Smooth muscle cell (in vitro differentiated cells): ENCODE data around the gene SHROOM1. TPM values are rescaled to one million over a fixed set of nuclear protein-coding genes. Genes with fewer than 3 reads are reported as not detected.
A peak's percentile ranks its signal among the peaks of the same experiment; 100 is the strongest.

ENCODE experiments used
- DNase-seq: peaks from one replicate; lab custom pipeline; 2025; ENCODE audit not compliant: unreplicated experiment; lab: John Stamatoyannopoulos, UW
- H2AFZ ChIP-seq: fragments of 200-600 bp; sonication (generic); 2 replicates; pipeline ENCODE4 v1.6.0; 2016; ENCODE audit warnings: antibody characterized with exemption, low read depth, mild to moderate bottlenecking
- H3F3A ChIP-seq: fragments of 200-600 bp; sonication (generic); 2 replicates; pipeline ENCODE4 v1.6.0; 2017; ENCODE audit warnings: antibody characterized with exemption, low read depth
- H3K27ac ChIP-seq: fragments of 200-600 bp; sonication (generic); 2 replicates; pipeline ENCODE4 v1.5.1; 2016; ENCODE audit warnings: low read depth, mild to moderate bottlenecking
- H3K27me3 ChIP-seq: fragments of 200-600 bp; sonication (generic); 2 replicates; pipeline ENCODE4 v1.6.1; 2016; ENCODE audit warnings: low read depth, mild to moderate bottlenecking
- H3K36me3 ChIP-seq: fragments of 200-600 bp; sonication (generic); 2 replicates; pipeline ENCODE4 v1.5.1; 2016; ENCODE audit warnings: low read depth
- H3K4me1 ChIP-seq: fragments of 200-600 bp; sonication (generic); 2 replicates; pipeline ENCODE4 v1.5.1; 2016; ENCODE audit warnings: low read depth
- H3K4me2 ChIP-seq: fragments of 200-600 bp; sonication (generic); 2 replicates; pipeline ENCODE4 v1.6.0; 2016; ENCODE audit warnings: mild to moderate bottlenecking
- H3K4me3 ChIP-seq: fragments of 200-600 bp; sonication (generic); 2 replicates; pipeline ENCODE4 v1.5.1; 2016; ENCODE audit warnings: mild to moderate bottlenecking
- H3K79me2 ChIP-seq: fragments of 200-600 bp; sonication (generic); 2 replicates; pipeline ENCODE4 v1.6.0; 2016; ENCODE audit warnings: low read depth, mild to moderate bottlenecking
- H3K9ac ChIP-seq: fragments of 200-600 bp; sonication (generic); 2 replicates; pipeline ENCODE4 v1.6.0; 2016; ENCODE audit warnings: low read depth
- H3K9me3 ChIP-seq: fragments of 200-600 bp; sonication (generic); replicated peaks from 2 replicates; pipeline ENCODE4 v1.5.1; 2016; ENCODE audit warnings: low read depth
- H4K20me1 ChIP-seq: fragments of 200-600 bp; sonication (generic); 2 replicates; pipeline ENCODE4 v1.6.0; 2016; ENCODE audit warnings: low read depth
- WGBS: methylation state at CpG from one replicate; pipeline ENCODE4 v1.1.7; 2016; ENCODE audit warnings: low lambda C conversion rate; 5-methylcytosine and 5-hydroxymethylcytosine counted together
- polyA plus RNA-seq: library from polyadenylated mRNA; unstranded; fragments of >200 nt; fragmentation: Nextera tagmentation; extraction: Ambion mirVana; gene quantifications from 2 replicates; pipeline ENCODE4 v1.2.1, GENCODE V29; 2016
- total RNA-seq: library from RNA; depleted of rRNA; stranded (reverse); fragments of >200 nt; gene quantifications from 2 replicates; pipeline ENCODE4 v1.2.3, GENCODE V29; 2014
- TF ChIP-seq, protein P1 (sequence below): fragments of 200-600 bp; sonication (generic); IDR thresholded peaks from 2 replicates; pipeline ENCODE4 v1.5.1; 2017; ENCODE audit warnings: borderline replicate concordance, mild to moderate bottlenecking, antibody characterized with exemption; ENCODE audit not compliant: insufficient read depth, poor library complexity, severe bottlenecking

SHROOM1 gene
- total and polyA plus RNA-seq, 2 experiments from 2014 or later: 5.9 to 12.0 TPM

- Histone ChIP-seq H3K27ac (no peak overlapping the region), H4K20me1 (no peaks in the 10 kb centered on the region), H3K36me3 (no peaks in the 10 kb centered on the region), H3K79me2 (no peaks in the 10 kb centered on the region), H3K4me2 (peak overlapping the region; percentile 45), H2AFZ (peak overlapping the region; percentile 61), H3K9ac (no peak overlapping the region), H3K4me1 (peaks cover 4% of the 10 kb centered on the region), H3K4me3 (no peak overlapping the region), H3K27me3 (no peaks in the 10 kb centered on the region), H3K9me3 (no peaks in the 10 kb centered on the region), H3F3A (no peaks in the 10 kb centered on the region)
- no peak for DNase-seq
- 31% methylated on average over 4 of the region's 4 CpGs for WGBS
- TF ChIP-seq, protein P1, sequence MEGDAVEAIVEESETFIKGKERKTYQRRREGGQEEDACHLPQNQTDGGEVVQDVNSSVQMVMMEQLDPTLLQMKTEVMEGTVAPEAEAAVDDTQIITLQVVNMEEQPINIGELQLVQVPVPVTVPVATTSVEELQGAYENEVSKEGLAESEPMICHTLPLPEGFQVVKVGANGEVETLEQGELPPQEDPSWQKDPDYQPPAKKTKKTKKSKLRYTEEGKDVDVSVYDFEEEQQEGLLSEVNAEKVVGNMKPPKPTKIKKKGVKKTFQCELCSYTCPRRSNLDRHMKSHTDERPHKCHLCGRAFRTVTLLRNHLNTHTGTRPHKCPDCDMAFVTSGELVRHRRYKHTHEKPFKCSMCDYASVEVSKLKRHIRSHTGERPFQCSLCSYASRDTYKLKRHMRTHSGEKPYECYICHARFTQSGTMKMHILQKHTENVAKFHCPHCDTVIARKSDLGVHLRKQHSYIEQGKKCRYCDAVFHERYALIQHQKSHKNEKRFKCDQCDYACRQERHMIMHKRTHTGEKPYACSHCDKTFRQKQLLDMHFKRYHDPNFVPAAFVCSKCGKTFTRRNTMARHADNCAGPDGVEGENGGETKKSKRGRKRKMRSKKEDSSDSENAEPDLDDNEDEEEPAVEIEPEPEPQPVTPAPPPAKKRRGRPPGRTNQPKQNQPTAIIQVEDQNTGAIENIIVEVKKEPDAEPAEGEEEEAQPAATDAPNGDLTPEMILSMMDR: no peak
Observed at GRCh38 chr5:132782101-132782500, 48.3 kb downstream of the SHROOM1 start.

GRCh38 chr5:132781029-132781428 is 49.4 kb downstream of the SHROOM1 start:
- Histone ChIP-seq H3K9ac (no peak overlapping the region), H4K20me1 (no peaks in the 10 kb centered on the region), H3K79me2 (peaks cover 8% of the 10 kb centered on the region), H3K36me3 (no peaks in the 10 kb centered on the region), H3K27me3 (no peaks in the 10 kb centered on the region), H3F3A (no peaks in the 10 kb centered on the region), H2AFZ (no peak overlapping the region), H3K4me2 (no peak overlapping the region), H3K4me3 (no peak overlapping the region), H3K27ac (no peak overlapping the region), H3K4me1 (peaks cover 6% of the 10 kb centered on the region), H3K9me3 (no peaks in the 10 kb centered on the region)
- WGBS: 94% methylated on average over 4 of the region's 4 CpGs
- no peak for DNase-seq
- TF ChIP-seq, protein P1: no peak

DNA sequence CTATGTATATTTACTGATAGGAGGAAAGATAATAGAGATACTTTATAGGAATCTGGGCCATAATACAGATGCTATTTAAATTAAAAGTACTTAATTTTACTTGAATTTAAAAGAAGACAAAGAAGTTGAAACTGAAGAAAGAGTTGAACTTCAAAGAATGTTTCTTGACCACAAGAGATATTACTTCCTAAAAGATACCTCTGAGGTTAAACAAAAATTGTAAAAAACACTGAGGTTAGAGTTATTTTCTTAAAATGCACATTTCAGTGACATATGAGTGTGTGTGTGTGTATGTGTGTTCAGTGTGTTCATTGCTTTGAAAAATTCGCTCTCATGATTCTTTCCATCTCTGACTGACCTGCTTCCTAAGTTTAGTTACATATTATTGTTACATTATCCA is 49.9 kb downstream of the SHROOM1 start:
- peaks cover 10% of the 10 kb centered on the region for H3K4me1 ChIP-seq
- peaks cover 12% of the 10 kb centered on the region for H3K79me2 ChIP-seq
- H3F3A ChIP-seq: no peaks in the 10 kb centered on the region
- no peak overlapping the region for H3K27ac ChIP-seq
- H3K36me3 ChIP-seq: no peaks in the 10 kb centered on the region
- no peak overlapping the region for H3K4me2 ChIP-seq
- no peak overlapping the region for H3K9ac ChIP-seq
- TF ChIP-seq, protein P1: no peak
- H3K9me3 ChIP-seq: no peaks in the 10 kb centered on the region
- peaks cover 2% of the 10 kb centered on the region for H4K20me1 ChIP-seq
- DNase-seq: no peak
- WGBS: 91% methylated on average over 1 of the region's 1 CpG
- no peaks in the 10 kb centered on the region for H3K27me3 ChIP-seq
- no peak overlapping the region for H2AFZ ChIP-seq
- no peak overlapping the region for H3K4me3 ChIP-seq

DNA sequence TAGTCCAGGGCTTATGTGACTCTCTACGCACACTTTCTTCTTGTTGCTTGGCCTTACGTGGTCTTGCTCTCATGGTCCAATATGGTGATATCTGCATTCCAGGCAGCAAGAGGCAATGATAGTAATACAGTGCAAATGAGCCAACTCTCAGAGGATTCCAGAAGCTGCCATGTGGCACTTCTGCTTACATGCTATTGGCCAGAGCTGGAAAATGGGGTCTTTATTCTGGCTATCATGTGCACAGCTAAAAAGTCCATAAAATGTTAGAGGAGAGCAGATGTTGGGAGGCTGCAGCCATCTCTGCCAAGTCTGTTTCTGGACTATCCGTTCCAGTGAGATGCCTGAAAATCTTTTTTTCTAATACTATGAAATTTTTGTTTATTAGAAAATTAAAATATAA is 50.5 kb downstream of the SHROOM1 start:
- Histone ChIP-seq H4K20me1 (peaks cover 9% of the 10 kb centered on the region), H3K79me2 (peaks cover 18% of the 10 kb centered on the region), H3K36me3 (no peaks in the 10 kb centered on the region), H3K27me3 (no peaks in the 10 kb centered on the region), H3K4me2 (no peak overlapping the region), H3K9me3 (no peaks in the 10 kb centered on the region), H3K4me1 (peaks cover 13% of the 10 kb centered on the region), H3K4me3 (no peak overlapping the region), H3K9ac (no peak overlapping the region), H2AFZ (no peak overlapping the region), H3F3A (no peaks in the 10 kb centered on the region), H3K27ac (no peak overlapping the region)
- TF ChIP-seq, protein P1: no peak
- DNase-seq: no peak
- WGBS: 95% methylated on average over 3 of the region's 3 CpGs
